ENCODE measurements around the gene C1RL.
"Not testable (repeated sequence)": the region's sequence is repeated elsewhere in the genome, so short reads cannot be mapped to it uniquely, and the experiment has no call there.

C1RL gene

DNA sequence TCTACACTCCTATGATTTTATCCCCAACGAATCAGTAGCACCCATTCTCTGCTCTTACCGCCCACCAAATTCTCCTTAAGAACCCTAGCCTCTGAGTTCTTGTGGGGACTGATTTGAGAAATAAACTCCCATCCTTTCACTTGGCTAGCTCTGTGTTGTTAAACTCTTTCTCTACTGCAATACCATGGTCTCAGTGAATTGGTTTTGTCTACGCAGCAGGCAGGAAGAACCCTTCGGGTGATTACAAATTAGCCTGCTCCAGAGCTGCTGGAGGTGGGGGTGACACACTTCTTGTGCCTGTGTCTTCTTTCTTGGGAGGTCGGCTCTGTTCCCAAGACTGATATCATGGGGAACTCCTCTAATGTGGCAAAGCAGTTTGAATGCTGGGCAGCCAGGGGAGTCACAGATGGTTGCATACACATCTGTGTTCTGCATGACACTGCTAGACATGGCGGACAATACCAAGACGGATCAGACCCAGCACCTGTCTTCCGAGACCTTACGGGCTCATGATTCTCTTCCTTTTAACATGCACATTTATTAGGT, 50.1 kb downstream of the C1RL start:
- no peak for DNase-seq

DNA sequence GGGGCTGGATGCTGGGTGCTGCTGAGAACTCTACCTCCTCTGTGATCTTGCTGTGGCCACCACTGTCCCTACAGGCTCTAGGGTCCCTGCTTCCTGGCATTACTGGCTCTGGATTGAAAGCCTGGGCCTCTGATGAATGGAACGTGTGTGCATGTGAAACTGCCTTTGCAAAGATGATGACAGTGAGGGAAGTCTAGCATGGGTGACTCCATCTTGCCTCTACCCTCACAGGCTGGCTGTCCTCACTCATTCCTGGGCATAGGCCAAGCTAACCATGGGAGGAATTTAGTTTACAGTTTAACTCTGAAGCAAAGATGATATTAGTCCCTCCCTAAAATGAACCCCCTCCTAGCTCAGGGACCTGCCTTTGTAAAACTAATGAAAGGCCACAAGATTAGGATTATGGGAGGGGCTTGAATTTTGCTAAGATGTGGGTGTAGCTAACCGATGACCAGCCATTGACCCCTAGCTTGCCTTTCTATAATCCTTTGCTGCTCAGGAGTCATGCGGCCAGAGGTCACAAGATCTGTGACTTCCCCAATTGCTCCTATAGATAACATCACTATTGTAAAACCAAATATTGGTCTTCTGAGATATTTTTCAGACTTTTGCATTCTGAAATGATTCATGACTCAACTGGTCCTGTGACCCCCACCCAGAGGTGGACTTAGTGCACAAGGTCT, 50.7 kb downstream of the C1RL start:
- no peak for DNase-seq

DNA sequence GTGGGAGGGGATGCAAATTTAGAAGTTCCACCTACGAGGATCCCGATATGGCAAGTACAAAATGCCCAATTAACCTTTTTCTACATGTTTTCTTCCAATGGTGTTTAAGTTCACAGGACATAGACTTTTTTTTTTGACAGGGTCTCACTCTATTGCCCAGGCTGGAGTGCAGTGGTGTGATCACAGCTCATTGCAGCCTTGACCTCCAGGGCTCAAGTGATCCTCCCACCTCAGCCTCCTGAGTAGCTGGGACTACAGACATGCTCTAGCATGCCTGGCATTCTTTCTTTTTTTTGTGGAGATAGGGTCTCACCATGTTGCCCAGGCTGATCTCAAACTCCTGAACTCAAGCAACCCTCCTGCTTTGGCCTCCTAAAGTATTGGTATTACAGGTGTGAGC, 53.3 kb downstream of the C1RL start:
- not testable (repeated sequence) for DNase-seq

DNA sequence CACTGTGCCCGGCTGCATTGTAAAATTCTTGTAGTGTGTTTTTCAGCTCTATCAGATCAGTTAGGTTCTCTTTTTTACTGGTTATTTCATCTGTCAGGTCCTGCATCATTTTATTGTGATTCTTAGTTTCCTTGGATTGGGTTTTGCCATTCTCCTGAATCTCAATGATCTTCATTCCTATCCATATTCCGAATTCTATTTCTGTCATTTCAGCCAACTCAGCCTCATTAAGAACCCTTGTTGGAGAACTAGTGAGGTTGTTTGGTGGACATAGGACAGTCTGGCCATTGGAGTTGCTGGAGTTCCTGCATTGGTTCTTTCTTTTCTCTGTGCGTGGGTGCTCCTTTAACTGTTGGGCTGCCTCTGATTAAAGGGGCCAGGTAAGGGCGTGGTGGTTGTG, 54.1 kb downstream of the C1RL start:
- DNase-seq: no peak

- not testable (repeated sequence) for DNase-seq
Observed at GRCh38 chr12:7049973-7050372, 59.0 kb downstream of the C1RL start.

DNA sequence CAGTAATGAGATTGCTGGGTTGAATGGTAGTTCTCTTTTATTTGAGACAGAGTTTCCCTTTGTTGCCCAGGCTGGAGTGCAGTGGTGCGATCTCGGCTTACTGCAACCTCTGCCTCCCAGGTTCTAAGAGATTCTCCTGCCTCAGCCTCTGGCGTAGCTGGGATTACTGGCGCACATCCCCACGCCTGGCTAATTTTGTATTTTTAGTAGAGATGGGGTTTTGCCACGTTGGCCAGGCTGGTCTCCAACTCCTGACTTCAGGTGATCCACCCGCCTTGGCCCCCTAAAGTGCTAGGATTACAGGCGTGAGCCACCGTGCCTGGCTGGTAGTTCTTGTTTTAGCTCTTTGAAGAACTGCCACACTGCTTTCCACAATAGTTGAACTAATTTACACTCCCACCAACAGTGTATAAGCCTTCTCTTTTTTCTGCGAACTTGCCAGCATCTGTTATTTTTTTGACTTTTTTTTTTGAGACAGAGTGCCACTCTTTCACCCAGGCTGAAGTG, 59.5 kb downstream of the C1RL start:
- not testable (repeated sequence) for DNase-seq

DNA sequence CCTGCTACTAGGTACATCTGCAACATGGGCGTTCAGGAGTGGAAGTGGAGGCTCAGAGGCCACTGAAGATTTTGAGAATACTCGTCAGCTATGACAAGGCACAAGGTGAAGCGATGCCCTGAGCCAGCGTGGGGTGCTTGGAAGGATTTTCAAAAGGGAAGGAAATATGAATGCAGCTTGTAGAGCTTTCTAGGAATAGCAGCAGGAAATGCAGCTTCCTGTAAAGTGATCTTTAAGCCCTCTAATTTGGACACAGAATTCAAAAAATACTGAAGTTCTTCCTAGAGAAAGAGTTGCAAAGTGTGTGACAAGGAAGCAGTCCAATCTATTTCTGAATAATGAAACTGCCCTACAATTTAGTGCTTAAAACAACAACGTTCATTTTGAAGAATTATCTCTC, 61.7 kb downstream of the C1RL start:
- DNase-seq: no peak

- no peak for DNase-seq
Observed at GRCh38 chr12:7046383-7047105, 62.5 kb downstream of the C1RL start.

DNA sequence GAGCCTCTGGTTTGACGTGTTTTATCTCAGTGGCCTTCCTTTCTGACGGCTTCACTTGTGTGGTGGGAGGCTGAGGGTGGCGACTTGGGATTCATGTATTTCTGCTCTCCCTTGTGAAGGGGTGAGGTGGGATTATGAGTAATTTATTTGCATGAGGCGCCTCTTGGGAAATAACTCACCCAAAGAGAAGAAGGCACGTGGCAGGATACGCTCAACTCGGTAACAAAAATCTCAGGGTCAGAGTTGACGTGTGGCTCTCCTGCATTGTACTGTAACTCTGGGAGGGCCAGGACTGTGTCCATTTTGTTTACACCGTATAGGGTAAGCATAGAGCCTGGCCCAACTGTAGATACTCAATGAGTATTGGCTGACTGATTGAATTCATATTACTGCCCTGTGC, 63.1 kb downstream of the C1RL start:
- DNase-seq: no peak
